ENCODE results near the gene TMEFF1. TPM values are rescaled to one million over a fixed set of nuclear protein-coding genes. Genes with fewer than 3 reads are reported as not detected.

Gene TMEFF1
- total RNA-seq, 1 donor from 2014 or later, result 9.1 TPM

- H3K9me3 Mint-ChIP-seq (ENCODE audit: unreplicated experiment), result no peaks in the 10 kb centered on the region
- no peaks in the 10 kb centered on the region for H3K36me3 Mint-ChIP-seq (ENCODE audit: unreplicated experiment)
- peaks cover 13% of the 10 kb centered on the region for H3K4me1 Mint-ChIP-seq (ENCODE audit: unreplicated experiment)
- H3K27ac Mint-ChIP-seq (ENCODE audit: unreplicated experiment), result no peak overlapping the region
- TF ChIP-seq CTCF (IDR thresholded peaks at IDR 0.05), result no peak
- peaks cover 15% of the 10 kb centered on the region for H3K27me3 Mint-ChIP-seq (ENCODE audit: unreplicated experiment)
- H3K4me3 Mint-ChIP-seq (ENCODE audit: unreplicated experiment), result no peak overlapping the region
- DNase-seq (ENCODE audit: extremely low spot score, unreplicated experiment), result no peak
Measured at GRCh38 chr9:100597236-100597635, 124.3 kb downstream of the TMEFF1 start.

GRCh38 chr9:100598641-100599145, 125.7 kb downstream of the TMEFF1 start:
- peaks cover 16% of the 10 kb centered on the region for H3K27me3 Mint-ChIP-seq (ENCODE audit: unreplicated experiment)
- TF ChIP-seq CTCF (IDR thresholded peaks at IDR 0.05), result no peak
- peak; percentile 93 for DNase-seq (ENCODE audit: extremely low spot score, unreplicated experiment)
- H3K4me1 Mint-ChIP-seq (ENCODE audit: unreplicated experiment), result peaks cover 13% of the 10 kb centered on the region
- no peaks in the 10 kb centered on the region for H3K9me3 Mint-ChIP-seq (ENCODE audit: unreplicated experiment)
- no peak overlapping the region for H3K27ac Mint-ChIP-seq (ENCODE audit: unreplicated experiment)
- H3K36me3 Mint-ChIP-seq (ENCODE audit: unreplicated experiment), result no peaks in the 10 kb centered on the region
- peak overlapping the region; percentile 76 for H3K4me3 Mint-ChIP-seq (ENCODE audit: unreplicated experiment)

GRCh38 chr9:100600521-100601079, 127.7 kb downstream of the TMEFF1 start:
- TF ChIP-seq CTCF (IDR thresholded peaks at IDR 0.05), result no peak
- Mint-ChIP-seq H3K27me3 (ENCODE audit: unreplicated experiment) (peaks cover 18% of the 10 kb centered on the region), H3K4me3 (ENCODE audit: unreplicated experiment) (no peak overlapping the region), H3K9me3 (ENCODE audit: unreplicated experiment) (no peaks in the 10 kb centered on the region), H3K27ac (ENCODE audit: unreplicated experiment) (no peak overlapping the region), H3K36me3 (ENCODE audit: unreplicated experiment) (no peaks in the 10 kb centered on the region), H3K4me1 (ENCODE audit: unreplicated experiment) (peaks cover 12% of the 10 kb centered on the region)
- no peak for DNase-seq (ENCODE audit: extremely low spot score, unreplicated experiment)

GRCh38 chr9:100601216-100601615, 128.3 kb downstream of the TMEFF1 start:
- H3K27ac Mint-ChIP-seq (ENCODE audit: unreplicated experiment), result peak overlapping the region; percentile 33
- H3K36me3 Mint-ChIP-seq (ENCODE audit: unreplicated experiment), result no peaks in the 10 kb centered on the region
- TF ChIP-seq CTCF (IDR thresholded peaks at IDR 0.05), result peak; percentile 64
- no peak for DNase-seq (ENCODE audit: extremely low spot score, unreplicated experiment)
- H3K9me3 Mint-ChIP-seq (ENCODE audit: unreplicated experiment), result no peaks in the 10 kb centered on the region
- peaks cover 12% of the 10 kb centered on the region for H3K4me1 Mint-ChIP-seq (ENCODE audit: unreplicated experiment)
- H3K27me3 Mint-ChIP-seq (ENCODE audit: unreplicated experiment), result peaks cover 15% of the 10 kb centered on the region
- H3K4me3 Mint-ChIP-seq (ENCODE audit: unreplicated experiment), result peak overlapping the region; percentile 11

GRCh38 chr9:100602342-100602801, 129.4 kb downstream of the TMEFF1 start:
- TF ChIP-seq CTCF (IDR thresholded peaks at IDR 0.05), result peak; percentile 72
- Mint-ChIP-seq H3K27ac (ENCODE audit: unreplicated experiment) (no peak overlapping the region), H3K4me1 (ENCODE audit: unreplicated experiment) (peaks cover 12% of the 10 kb centered on the region), H3K36me3 (ENCODE audit: unreplicated experiment) (no peaks in the 10 kb centered on the region), H3K9me3 (ENCODE audit: unreplicated experiment) (no peaks in the 10 kb centered on the region), H3K27me3 (ENCODE audit: unreplicated experiment) (peaks cover 15% of the 10 kb centered on the region), H3K4me3 (ENCODE audit: unreplicated experiment) (no peak overlapping the region)
- DNase-seq (ENCODE audit: extremely low spot score, unreplicated experiment), result no peak
